Trophoblast cell (in vitro differentiated cells and primary cell): ENCODE data around the gene MTMR3.

ENCODE experiments used
- DNase-seq, 2 donors: peaks; one replicate each; pipeline ENCODE4 v3.0.0-alpha.2; 2016
- H2AFZ ChIP-seq: 2 replicates; pipeline ENCODE4 v1.6.1; 2013; ENCODE audit warnings: low read length, moderate library complexity, mild to moderate bottlenecking; ENCODE audit not compliant: insufficient read depth, poor library complexity
- H2AK5ac ChIP-seq: 2 replicates; pipeline ENCODE4 v1.6.1; 2013; ENCODE audit warnings: mild to moderate bottlenecking, low read length
- H2BK120ac ChIP-seq: 2 replicates; pipeline ENCODE4 v1.6.1; 2013; ENCODE audit warnings: low read length, mild to moderate bottlenecking, moderate library complexity; ENCODE audit not compliant: insufficient read depth, poor library complexity
- H2BK12ac ChIP-seq: 2 replicates; pipeline ENCODE4 v1.6.1; 2013; ENCODE audit warnings: mild to moderate bottlenecking, low read length, moderate library complexity
- H2BK5ac ChIP-seq: 2 replicates; pipeline ENCODE4 v1.6.1; 2013; ENCODE audit warnings: low read length, low read depth, moderate library complexity, mild to moderate bottlenecking; ENCODE audit not compliant: poor library complexity
- H3K14ac ChIP-seq: 2 replicates; pipeline ENCODE4 v1.6.1; 2013; ENCODE audit warnings: mild to moderate bottlenecking, low read length
- H3K18ac ChIP-seq: 2 replicates; pipeline ENCODE4 v1.6.1; 2013; ENCODE audit warnings: mild to moderate bottlenecking, low read length
- H3K23ac ChIP-seq: 2 replicates; pipeline ENCODE4 v1.6.1; 2013; ENCODE audit warnings: low read length
- H3K27ac ChIP-seq: 2 replicates; pipeline ENCODE4 v1.5.1; 2013; ENCODE audit warnings: low read depth, mild to moderate bottlenecking, inconsistent platforms, low read length, moderate library complexity
- H3K27me3 ChIP-seq: 2 replicates; pipeline ENCODE4 v1.6.1; 2013; ENCODE audit warnings: inconsistent platforms, mild to moderate bottlenecking, low read length, moderate library complexity; ENCODE audit not compliant: insufficient read depth
- H3K36me3 ChIP-seq, 2 experiments: 1 replicate in 1 of 2; 2 replicates in 1 of 2; pipeline ENCODE4 v1.6.1; 2013; ENCODE audit warnings: low read length in 2 of 2, mild to moderate bottlenecking in 2 of 2, moderate library complexity in 1 of 2; ENCODE audit not compliant: insufficient read depth in 2 of 2, control insufficient read depth in 1 of 2
- H3K4ac ChIP-seq: 2 replicates; pipeline ENCODE4 v1.6.1; 2013; ENCODE audit warnings: low read depth, mild to moderate bottlenecking, low read length, moderate library complexity
- H3K4me1 ChIP-seq, 2 experiments: 1 replicate in 1 of 2; 2 replicates in 1 of 2; pipeline ENCODE4 v1.6.1; 2013; ENCODE audit warnings: low read length in 2 of 2, mild to moderate bottlenecking in 2 of 2, moderate library complexity in 1 of 2; ENCODE audit not compliant: insufficient read depth in 2 of 2, control insufficient read depth in 1 of 2
- H3K4me2 ChIP-seq: 2 replicates; pipeline ENCODE4 v1.6.1; 2013; ENCODE audit warnings: inconsistent platforms, mild to moderate bottlenecking, low read length, moderate library complexity
- H3K4me3 ChIP-seq: 2 replicates; pipeline ENCODE4 v1.5.1; 2013; ENCODE audit warnings: mild to moderate bottlenecking, low read depth, low read length, inconsistent platforms
- H3K79me1 ChIP-seq: one replicate; pipeline ENCODE4 v1.6.1; 2013; ENCODE audit warnings: low read length
- H3K79me2 ChIP-seq: 2 replicates; pipeline ENCODE4 v1.6.1; 2013; ENCODE audit warnings: low read length, mild to moderate bottlenecking; ENCODE audit not compliant: control insufficient read depth, insufficient read depth, poor library complexity
- H3K9ac ChIP-seq: 2 replicates; pipeline ENCODE4 v1.6.1; 2013; ENCODE audit warnings: mild to moderate bottlenecking, low read length
- H3K9me3 ChIP-seq: 2 replicates; pipeline ENCODE4 v1.6.1; 2013; ENCODE audit warnings: low read depth, mild to moderate bottlenecking, control low read depth, inconsistent platforms, low read length; ENCODE audit not compliant: insufficient read depth
- H4K12ac ChIP-seq: 2 replicates; pipeline ENCODE4 v1.6.1; 2013; ENCODE audit warnings: low read depth, mild to moderate bottlenecking, low read length, moderate library complexity
- H4K8ac ChIP-seq: 2 replicates; pipeline ENCODE4 v1.6.1; 2013; ENCODE audit warnings: low read depth, mild to moderate bottlenecking, low read length, moderate library complexity
- H4K91ac ChIP-seq: one replicate; pipeline ENCODE4 v1.6.1; 2013; ENCODE audit warnings: low read depth, mild to moderate bottlenecking, low read length, moderate library complexity
- WGBS: extraction: QIAGEN DNeasy Blood & Tissue Kit; methylation state at CpG from one replicate; pipeline ENCODE4 v1.1.7; 2013; ENCODE audit warnings: missing lambda C conversion rate; ENCODE audit not compliant: insufficient read length, insufficient coverage; ENCODE audit errors: extremely low coverage; 5-methylcytosine and 5-hydroxymethylcytosine counted together

MTMR3 gene

GRCh38 chr22:29837741-29838598 is 45.0 kb upstream of the MTMR3 start, which contains the start of gene ASCC2:
Gene ASCC2, minus strand, starts transcription at chr22:29838274. Its CDS starts 5,949 bp downstream, at chr22:29832325.
- Histone ChIP-seq H3K79me2 (peaks cover 5% of the 10 kb centered on the region), H2BK120ac (peak within 1 kb of the TSS; percentile 92), H3K9ac (peak within 1 kb of the TSS; percentile 70), H2BK12ac (peak within 1 kb of the TSS; percentile 65), H3K27ac (peak within 1 kb of the TSS; percentile 35), H3K36me3 (peaks cover 0 to 2% of the 10 kb centered on the region in 2 experiments), H4K8ac (peak within 1 kb of the TSS; percentile 94), H3K9me3 (no peaks in the 10 kb centered on the region), H4K12ac (peak within 1 kb of the TSS; percentile 79), H3K4me3 (peak within 1 kb of the TSS; percentile 88), H3K79me1 (peaks cover 4% of the 10 kb centered on the region), H2AK5ac (peak within 1 kb of the TSS; percentile 49), H3K4me2 (peak within 1 kb of the TSS; percentile 74), H3K4ac (peak within 1 kb of the TSS; percentile 96), H2BK5ac (peak within 1 kb of the TSS; percentile 78), H4K91ac (peak within 1 kb of the TSS; percentile 94), H3K18ac (peak within 1 kb of the TSS; percentile 97), H3K27me3 (no peaks in the 10 kb centered on the region), H3K14ac (peak within 1 kb of the TSS; percentile 94), H3K23ac (no peak within 1 kb of the TSS), H2AFZ (peak within 1 kb of the TSS; percentile 95), H3K4me1 (peaks cover 6 to 7% of the 10 kb centered on the region in 2 experiments)
- DNase-seq, result peak; percentile 100
- WGBS, result no CpG with 5 or more reads among the region's 54 CpGs

GRCh38 chr22:29838599-29838956 is 44.4 kb upstream of the MTMR3 start:
- Histone ChIP-seq H3K79me1 (peaks cover 4% of the 10 kb centered on the region), H3K4me1 (peaks cover 6 to 7% of the 10 kb centered on the region in 2 experiments)

GRCh38 chr22:29839039-29839438 is 43.9 kb upstream of the MTMR3 start:
- Histone ChIP-seq H2BK12ac (no peak overlapping the region), H3K79me1 (peaks cover 4% of the 10 kb centered on the region), H3K27ac (no peak overlapping the region), H3K4ac (no peak overlapping the region), H4K12ac (no peak overlapping the region), H3K79me2 (peaks cover 5% of the 10 kb centered on the region), H2AK5ac (no peak overlapping the region), H3K9ac (no peak overlapping the region), H3K4me3 (no peak overlapping the region), H3K23ac (no peak overlapping the region), H4K8ac (peak overlapping the region; percentile 56), H2BK5ac (no peak overlapping the region), H3K4me1 (peaks cover 6 to 7% of the 10 kb centered on the region in 2 experiments), H4K91ac (no peak overlapping the region), H3K36me3 (peaks cover 0 to 2% of the 10 kb centered on the region in 2 experiments), H3K4me2 (no peak overlapping the region), H2BK120ac (no peak overlapping the region), H3K18ac (no peak overlapping the region), H3K14ac (no peak overlapping the region), H2AFZ (no peak overlapping the region), H3K27me3 (no peaks in the 10 kb centered on the region), H3K9me3 (no peaks in the 10 kb centered on the region)
- no CpG with 5 or more reads among the region's 1 CpG for WGBS
- no peak for DNase-seq

More at GRCh38 chr22:29838599-29838956, 44.4 kb upstream of the MTMR3 start:
- H3K4ac ChIP-seq, result no peak overlapping the region
- H3K23ac ChIP-seq, result no peak overlapping the region
- H2AFZ ChIP-seq, result peak overlapping the region; percentile 86
- peak overlapping the region; percentile 37 for H2BK120ac ChIP-seq
- peak overlapping the region; percentile 62 for H3K4me2 ChIP-seq
- no peak for DNase-seq
- H3K27me3 ChIP-seq, result no peaks in the 10 kb centered on the region
- no peak overlapping the region for H2AK5ac ChIP-seq
- peak overlapping the region; percentile 65 for H2BK12ac ChIP-seq
- H3K79me2 ChIP-seq, result peaks cover 5% of the 10 kb centered on the region
- H3K36me3 ChIP-seq, result peaks cover 0 to 2% of the 10 kb centered on the region in 2 experiments
- no peak overlapping the region for H4K12ac ChIP-seq
- peak overlapping the region; percentile 70 for H3K14ac ChIP-seq
- H4K8ac ChIP-seq, result peak overlapping the region; percentile 94
- no peak overlapping the region for H2BK5ac ChIP-seq
- H4K91ac ChIP-seq, result peak overlapping the region; percentile 50
- H3K18ac ChIP-seq, result no peak overlapping the region
- no peak overlapping the region for H3K4me3 ChIP-seq
- H3K27ac ChIP-seq, result no peak overlapping the region
- no peak overlapping the region for H3K9ac ChIP-seq
- no peaks in the 10 kb centered on the region for H3K9me3 ChIP-seq
- WGBS, result no CpG with 5 or more reads among the region's 5 CpGs

GRCh38 chr22:29840498-29840897 is 42.5 kb upstream of the MTMR3 start:
- H2BK12ac ChIP-seq, result no peak overlapping the region

More at GRCh38 chr22:29840498-29840897, 42.5 kb upstream of the MTMR3 start:
- Histone ChIP-seq H4K91ac (no peak overlapping the region), H3K9me3 (no peaks in the 10 kb centered on the region), H3K9ac (no peak overlapping the region), H3K4ac (no peak overlapping the region), H3K14ac (no peak overlapping the region), H3K4me1 (peaks cover 6 to 7% of the 10 kb centered on the region in 2 experiments), H3K18ac (no peak overlapping the region), H3K27ac (no peak overlapping the region), H4K12ac (no peak overlapping the region), H2AFZ (no peak overlapping the region), H2AK5ac (no peak overlapping the region), H3K79me1 (peaks cover 4% of the 10 kb centered on the region), H4K8ac (no peak overlapping the region), H2BK120ac (no peak overlapping the region), H3K23ac (no peak overlapping the region), H3K4me3 (no peak overlapping the region), H3K4me2 (no peak overlapping the region), H3K79me2 (peaks cover 5% of the 10 kb centered on the region), H2BK5ac (no peak overlapping the region), H3K36me3 (peaks cover 0 to 2% of the 10 kb centered on the region in 2 experiments), H3K27me3 (no peaks in the 10 kb centered on the region)
- DNase-seq, result peak; percentile 92 to 93
